GM18858 (cell line): ENCODE data around the gene CH25H.
"Not testable (repeated sequence)": the region's sequence is repeated elsewhere in the genome, so short reads cannot be mapped to it uniquely, and the experiment has no call there.

Experiments
- ATAC-seq: cut with Tn5 transposase; IDR thresholded peaks from one replicate; pipeline ENCODE4 v1.9.1; 2021; ENCODE audit not compliant: unreplicated experiment

CH25H gene

GRCh38 chr10:89203237-89203636, 3.9 kb downstream of the CH25H start:
- ATAC-seq = no peak

- ATAC-seq = no peak
These were observed 5.1 kb downstream of the CH25H start for GRCh38 chr10:89202033-89202425.

- no peak for ATAC-seq
These were observed 5.6 kb downstream of the CH25H start for GRCh38 chr10:89201345-89202032.

- ATAC-seq = no peak
These were observed 9.6 kb downstream of the CH25H start for GRCh38 chr10:89197473-89197872.

GRCh38 chr10:89191301-89191700, 15.8 kb downstream of the CH25H start:
- ATAC-seq = not testable (repeated sequence)

- no peak for ATAC-seq
These were observed 17.8 kb downstream of the CH25H start for GRCh38 chr10:89189211-89189734.

DNA sequence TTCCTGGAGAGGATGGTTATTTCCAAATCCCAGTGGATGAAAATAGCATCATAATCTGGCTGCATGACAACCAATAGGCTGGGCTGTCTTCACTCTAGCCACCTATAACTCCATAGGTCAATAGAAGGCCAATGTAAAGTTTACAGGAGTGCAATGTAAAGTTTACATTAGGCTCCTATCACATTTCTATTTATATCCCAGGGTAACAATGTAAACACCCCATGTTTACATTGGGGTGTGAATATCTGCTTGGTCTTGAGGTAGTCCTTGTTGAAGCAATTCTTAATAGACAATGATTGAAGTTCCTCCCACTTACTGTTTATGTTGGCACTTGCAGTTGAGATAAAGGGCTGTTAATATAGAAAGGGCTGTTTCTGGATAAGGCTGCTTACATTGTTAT, 21.5 kb downstream of the CH25H start:
- no peak for ATAC-seq

GRCh38 chr10:89184638-89185037, 22.5 kb downstream of the CH25H start:
- ATAC-seq = no peak

- no peak for ATAC-seq
These were observed 23.5 kb downstream of the CH25H start for GRCh38 chr10:89183571-89183970.

- no peak for ATAC-seq
These were observed 24.2 kb downstream of the CH25H start for GRCh38 chr10:89182894-89183293.

- ATAC-seq = no peak
These were observed 31.3 kb downstream of the CH25H start for GRCh38 chr10:89175816-89176215.

GRCh38 chr10:89173075-89173474, 34.0 kb downstream of the CH25H start:
- ATAC-seq = no peak

DNA sequence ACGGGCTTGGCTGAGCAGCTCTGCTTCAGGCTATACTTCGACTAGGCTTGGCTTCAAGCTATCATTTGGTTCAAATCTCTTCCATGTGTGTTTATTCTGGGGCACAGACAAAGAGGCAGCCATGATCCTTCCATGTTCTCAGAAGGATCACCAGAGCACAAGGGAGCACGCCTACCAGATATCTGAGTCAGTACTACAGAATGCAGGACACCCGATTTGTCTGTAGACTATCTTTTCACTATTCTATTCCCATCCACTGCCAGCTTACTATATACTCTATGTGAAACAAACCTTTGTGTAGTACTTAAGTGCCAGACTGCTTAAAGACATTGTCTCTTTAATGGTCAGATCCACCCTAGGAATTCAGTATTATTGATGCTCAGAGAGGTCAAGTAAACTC, 35.1 kb downstream of the CH25H start:
- no peak for ATAC-seq

- ATAC-seq = no peak
These were observed 35.7 kb downstream of the CH25H start for GRCh38 chr10:89171263-89171872.

DNA sequence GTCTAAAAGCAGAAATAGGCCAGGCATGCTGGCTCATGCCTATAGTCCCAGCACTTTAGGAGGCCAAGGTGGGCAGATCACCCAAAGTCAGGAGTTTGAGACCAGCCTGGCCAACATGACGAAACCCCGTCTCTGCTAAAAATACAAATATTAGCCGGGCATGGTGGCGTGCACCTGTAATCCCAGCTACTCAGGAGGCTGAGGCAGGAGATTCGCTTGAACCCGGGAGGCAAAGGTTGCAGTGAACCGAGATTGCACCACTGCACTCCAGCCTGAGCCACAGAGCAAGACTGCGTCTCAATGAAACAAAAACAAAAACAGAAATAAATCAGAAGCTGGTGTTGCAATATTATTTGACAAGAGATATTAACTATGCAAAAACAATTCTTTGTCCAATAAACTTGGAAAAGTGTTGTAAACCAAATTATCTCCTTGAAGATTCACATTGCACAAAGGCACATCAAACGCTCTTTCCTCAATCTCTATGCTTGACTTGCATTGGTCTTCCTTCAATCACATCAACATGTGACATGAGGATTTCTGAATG, 38.7 kb downstream of the CH25H start:
- not testable (repeated sequence) for ATAC-seq

DNA sequence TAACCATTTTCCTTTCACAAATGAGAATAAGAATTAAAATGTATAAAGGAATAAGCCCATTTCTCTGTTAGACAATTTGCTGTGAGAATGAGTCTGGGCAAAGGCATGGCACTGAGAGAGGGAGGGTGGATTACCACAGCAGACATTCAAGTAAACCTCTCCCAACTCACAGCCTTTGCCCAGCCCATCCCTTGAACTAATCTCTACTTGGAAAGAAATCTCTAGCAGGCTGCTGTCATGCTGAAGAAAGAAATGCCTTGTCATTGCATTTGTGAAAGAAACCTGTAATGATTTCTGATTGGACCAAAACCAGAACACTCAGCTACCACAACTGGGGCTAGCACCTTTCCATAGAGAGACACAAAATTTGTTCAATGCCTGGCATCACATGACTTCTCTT, 39.2 kb downstream of the CH25H start:
- no peak for ATAC-seq

- no peak for ATAC-seq
These were observed 41.2 kb downstream of the CH25H start for GRCh38 chr10:89165923-89166322.

GRCh38 chr10:89164920-89165319, 42.2 kb downstream of the CH25H start:
- no peak for ATAC-seq

- ATAC-seq = no peak
These were observed 43.0 kb downstream of the CH25H start for GRCh38 chr10:89164080-89164479.

DNA sequence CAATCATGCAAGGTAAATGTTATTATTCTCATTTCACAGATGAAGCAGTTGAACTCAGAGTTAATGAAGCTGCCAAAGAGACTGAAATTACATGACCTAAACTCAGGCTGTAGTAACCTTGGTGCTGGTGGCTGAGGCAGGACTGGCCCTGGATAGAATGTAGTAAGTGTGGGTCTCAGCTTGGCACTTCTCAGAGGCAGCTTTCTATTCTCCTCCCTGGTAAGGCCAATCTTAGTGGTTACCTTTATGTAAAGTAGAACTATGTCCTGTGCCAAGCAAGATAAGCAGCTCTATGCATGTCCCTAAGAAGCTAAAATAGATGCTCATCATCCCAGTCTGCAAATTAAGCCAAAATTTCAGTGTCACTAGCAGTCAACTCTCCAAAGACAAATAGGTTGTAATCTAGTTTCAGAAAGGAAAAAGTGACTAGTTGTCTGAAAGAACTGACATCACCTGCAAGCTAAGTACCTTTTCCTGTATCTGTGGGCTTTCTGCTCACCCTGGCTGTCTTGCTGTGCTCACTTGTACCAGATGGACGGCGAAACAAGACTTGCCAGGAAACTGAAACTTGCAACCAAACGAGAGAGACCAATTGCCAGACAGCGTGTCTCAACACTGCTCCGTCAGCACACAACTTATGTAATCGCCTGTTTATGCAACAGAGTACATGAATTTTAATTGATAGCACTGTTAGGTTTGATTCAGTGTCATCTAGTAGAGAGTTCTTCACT, 43.7 kb downstream of the CH25H start:
- peak; percentile 96 for ATAC-seq

- no peak for ATAC-seq
These were observed 44.5 kb downstream of the CH25H start for GRCh38 chr10:89162596-89162995.

- ATAC-seq = no peak
These were observed 46.8 kb downstream of the CH25H start for GRCh38 chr10:89160339-89160738.
